ENCODE measurements around the gene CD34.

GRCh38 chr1:207882692-207883091 is 28.2 kb downstream of the CD34 start:
- TF ChIP-seq CTCF (conservative IDR thresholded peaks at IDR 0.05) (no peak), EZH2 (IDR thresholded peaks at IDR 0.05; ENCODE audit: low read depth) (no peak)

Data from PC-9 (cell line).